HG03095 (cell line): Measurements from ENCODE around the gene CD58.

Source experiments
- ATAC-seq: cut with Tn5 transposase; IDR thresholded peaks from one replicate; pipeline ENCODE4 v1.9.1; 2021; ENCODE audit warnings: moderate library complexity; ENCODE audit not compliant: unreplicated experiment

Gene CD58

GRCh38 chr1:116494353-116494692 lies 76.5 kb downstream of the CD58 start:
- no peak for ATAC-seq

GRCh38 chr1:116493484-116494352 lies 77.1 kb downstream of the CD58 start:
- no peak for ATAC-seq

- ATAC-seq = no peak
Observed at GRCh38 chr1:116493036-116493435, 77.8 kb downstream of the CD58 start.

GRCh38 chr1:116492358-116492811 lies 78.4 kb downstream of the CD58 start:
- no peak for ATAC-seq

GRCh38 chr1:116491700-116492357 lies 79.0 kb downstream of the CD58 start:
- ATAC-seq = no peak

- ATAC-seq = no peak
Observed at GRCh38 chr1:116490588-116490987, 80.2 kb downstream of the CD58 start.

- ATAC-seq = no peak
Observed at GRCh38 chr1:116489231-116489697, 81.6 kb downstream of the CD58 start.

- ATAC-seq = no peak
Observed at GRCh38 chr1:116488071-116488470, 82.8 kb downstream of the CD58 start.

- ATAC-seq = no peak
Observed at GRCh38 chr1:116487583-116487982, 83.2 kb downstream of the CD58 start.

- ATAC-seq = no peak
Observed at GRCh38 chr1:116487031-116487430, 83.8 kb downstream of the CD58 start.

GRCh38 chr1:116486424-116486823 lies 84.4 kb downstream of the CD58 start:
- no peak for ATAC-seq

GRCh38 chr1:116485976-116486375 lies 84.8 kb downstream of the CD58 start:
- no peak for ATAC-seq

- peak; percentile 65 for ATAC-seq
Observed at GRCh38 chr1:116485071-116485735, 85.6 kb downstream of the CD58 start.

GRCh38 chr1:116483481-116484309 lies 87.1 kb downstream of the CD58 start:
- ATAC-seq = no peak

- ATAC-seq = no peak
Observed at GRCh38 chr1:116482490-116482889, 88.3 kb downstream of the CD58 start.

GRCh38 chr1:116481934-116482333 lies 88.9 kb downstream of the CD58 start:
- ATAC-seq = no peak

- no peak for ATAC-seq
Observed at GRCh38 chr1:116478621-116479020, 92.2 kb downstream of the CD58 start.

GRCh38 chr1:116477429-116477828 lies 93.4 kb downstream of the CD58 start:
- ATAC-seq = no peak

- no peak for ATAC-seq
Observed at GRCh38 chr1:116476321-116476720, 94.5 kb downstream of the CD58 start.

GRCh38 chr1:116475850-116476218 lies 95.0 kb downstream of the CD58 start:
- no peak for ATAC-seq
